GM18505 (cell line): ENCODE measurements around the gene ACTR5.

ENCODE experiments used
- ATAC-seq: cut with Tn5 transposase; IDR thresholded peaks from one replicate; pipeline ENCODE4 v1.9.1; 2021; ENCODE audit not compliant: unreplicated experiment
- POLR2A ChIP-seq: IDR thresholded peaks from 4 replicates; pipeline ENCODE4 v1.6.1; 2011; ENCODE audit warnings: borderline replicate concordance; ENCODE audit not compliant: insufficient read depth, insufficient read length; ENCODE audit errors: extremely low read depth

The ACTR5 gene

DNA sequence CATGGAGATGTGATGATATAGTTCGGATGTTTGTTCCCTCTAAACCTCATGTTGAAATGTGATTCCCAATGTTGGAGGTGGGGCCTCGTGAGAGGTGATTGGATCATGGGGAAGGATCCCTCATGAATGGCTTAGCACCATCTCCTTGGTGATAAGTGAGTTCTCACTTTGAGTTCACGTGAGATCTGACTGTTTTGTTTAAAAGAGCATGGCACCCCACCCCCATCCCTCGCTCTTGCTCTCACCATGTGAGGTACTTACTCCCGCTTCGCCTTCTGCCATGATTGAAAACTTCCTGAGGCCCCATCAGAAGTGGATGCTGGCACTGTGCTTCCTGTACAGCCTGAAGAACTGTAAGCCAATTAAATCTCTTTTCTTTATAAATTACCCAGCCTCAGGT is 13.1 kb upstream of the ACTR5 start:
- TF ChIP-seq POLR2A, result no peak
- ATAC-seq, result no peak

DNA sequence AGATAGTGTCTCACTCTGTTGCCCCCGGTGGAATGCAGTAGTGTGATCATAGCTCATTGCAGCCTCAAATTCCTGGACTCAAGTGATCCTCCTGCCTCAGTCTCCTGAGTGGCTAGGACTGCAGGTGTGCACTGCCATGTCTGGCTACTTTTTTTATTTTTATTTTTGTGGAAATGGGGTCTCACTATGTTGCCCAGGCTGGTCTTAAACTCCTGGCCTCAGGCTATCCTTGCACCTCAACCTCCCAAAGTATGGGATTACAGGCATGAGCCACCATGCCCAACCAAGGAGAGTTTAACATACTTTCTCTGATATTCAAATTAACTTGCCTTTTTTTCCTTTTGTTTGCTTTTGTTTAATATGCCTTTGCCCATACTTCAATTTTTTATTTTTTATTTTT is 10.4 kb upstream of the ACTR5 start:
- no peak for TF ChIP-seq POLR2A
- ATAC-seq, result no peak

DNA sequence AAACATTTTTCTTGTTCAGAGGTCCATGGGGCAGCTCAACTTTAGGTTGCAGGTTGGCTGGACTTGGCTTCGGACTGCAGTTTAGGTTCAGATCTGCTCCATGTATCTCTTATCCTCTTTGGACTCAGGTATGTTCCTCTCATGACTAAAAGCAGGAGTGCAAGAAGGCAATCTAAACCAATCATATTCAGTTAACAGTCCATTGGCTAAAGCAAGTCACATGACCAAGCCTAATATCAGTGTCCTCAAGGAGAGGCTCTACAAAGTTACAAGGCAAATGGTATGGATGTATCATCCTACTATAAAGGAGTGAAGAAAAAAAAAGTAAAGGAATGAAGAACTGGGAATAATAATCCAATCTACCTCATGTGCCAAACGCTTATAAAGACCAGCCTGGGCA is 2.5 kb upstream of the ACTR5 start:
- TF ChIP-seq POLR2A, result no peak
- ATAC-seq, result no peak

DNA sequence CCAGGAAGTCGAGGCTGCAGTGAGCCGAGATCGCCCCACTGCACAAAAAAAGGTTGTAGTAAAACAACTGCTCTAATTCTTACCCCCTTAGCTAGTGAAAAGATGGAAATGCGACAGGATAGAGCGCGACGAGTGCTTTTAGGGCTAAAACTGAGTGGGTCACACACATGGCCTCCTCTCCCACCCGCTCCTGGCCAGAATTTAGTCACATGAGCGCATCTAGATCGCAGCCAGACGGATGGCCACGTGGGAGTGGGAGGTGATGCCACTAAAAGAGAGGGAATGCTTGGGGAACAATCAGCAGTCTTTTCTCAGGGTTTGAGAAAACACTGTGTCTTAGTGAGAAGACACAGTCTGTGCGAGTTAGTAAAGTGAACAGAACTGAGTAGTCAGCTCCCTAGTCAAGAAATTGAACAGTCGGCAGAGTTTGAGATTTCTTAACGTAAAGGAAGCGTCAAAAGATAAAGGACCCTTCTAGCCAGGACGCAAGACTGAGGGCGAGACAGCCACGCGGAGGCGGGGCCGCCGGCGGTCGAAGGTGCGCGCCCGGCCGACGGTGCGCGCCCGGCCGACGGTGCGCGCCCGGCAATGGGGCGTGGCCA is 664 bp upstream of the ACTR5 start:
- TF ChIP-seq POLR2A, result no peak
- ATAC-seq, result no peak

DNA sequence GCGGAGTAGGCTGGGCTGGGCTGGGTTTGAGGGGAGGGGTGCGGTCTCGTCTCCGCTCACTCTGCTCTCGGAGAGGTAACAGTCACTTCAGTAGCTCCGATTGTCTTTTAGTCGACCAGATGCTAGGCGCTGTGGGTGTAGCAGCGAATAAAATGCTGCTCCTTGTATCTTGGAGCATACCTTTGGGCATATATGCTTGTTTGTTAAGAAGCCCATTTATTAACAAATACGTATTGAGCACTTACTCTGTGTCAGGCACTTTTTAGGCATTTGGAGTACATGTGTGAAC is 545 bp downstream of the ACTR5 start:
- peak; percentile 29 for ATAC-seq
- TF ChIP-seq POLR2A, result no peak

DNA sequence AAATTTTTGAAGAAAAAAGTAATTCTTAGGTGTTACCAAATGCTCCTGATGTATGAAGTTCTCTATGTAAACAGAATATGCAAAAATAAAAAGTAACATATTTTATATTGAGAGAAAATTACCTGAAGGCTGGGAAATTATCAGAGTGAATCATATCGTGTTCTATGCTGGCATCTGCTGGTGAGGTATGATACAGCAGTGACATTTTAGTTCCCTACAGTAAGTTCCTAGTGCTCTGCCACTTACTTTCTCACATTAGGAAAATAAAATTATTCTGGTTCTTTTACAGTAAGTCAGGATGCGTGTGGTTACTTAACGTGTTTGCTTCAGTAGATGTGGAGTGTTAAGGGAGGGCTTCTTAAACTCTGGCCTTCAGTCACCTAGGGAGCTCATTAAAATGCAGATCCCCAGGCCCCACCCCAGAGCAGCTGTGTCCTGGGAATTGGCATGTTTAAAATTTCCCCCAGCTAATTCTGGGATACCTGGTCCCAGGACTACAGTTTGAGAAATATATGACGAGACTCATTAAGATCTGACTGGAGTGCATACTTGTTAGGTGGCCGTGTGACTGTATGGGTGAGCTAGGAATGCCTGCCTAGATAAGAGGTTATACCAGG is 3.2 kb downstream of the ACTR5 start:
- ATAC-seq, result no peak
- no peak for TF ChIP-seq POLR2A

DNA sequence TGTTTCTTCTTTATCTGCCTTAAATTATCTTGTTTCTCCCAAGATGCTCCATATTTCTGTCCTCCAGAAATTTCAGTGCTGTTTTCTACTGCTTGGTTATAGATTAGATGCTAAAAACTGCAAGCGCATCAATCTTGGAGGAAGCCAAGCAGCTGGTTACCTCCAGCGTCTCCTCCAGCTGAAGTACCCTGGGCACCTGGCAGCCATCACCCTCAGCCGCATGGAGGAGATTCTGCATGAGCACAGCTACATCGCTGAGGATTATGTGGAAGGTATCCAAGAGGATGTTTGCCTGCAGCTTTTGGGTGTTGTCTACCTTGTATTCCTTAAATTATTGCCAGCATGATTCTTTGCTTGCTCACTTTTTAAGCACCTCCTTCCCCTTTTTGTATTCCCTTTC is 3.8 kb downstream of the ACTR5 start:
- TF ChIP-seq POLR2A, result no peak
- no peak for ATAC-seq

DNA sequence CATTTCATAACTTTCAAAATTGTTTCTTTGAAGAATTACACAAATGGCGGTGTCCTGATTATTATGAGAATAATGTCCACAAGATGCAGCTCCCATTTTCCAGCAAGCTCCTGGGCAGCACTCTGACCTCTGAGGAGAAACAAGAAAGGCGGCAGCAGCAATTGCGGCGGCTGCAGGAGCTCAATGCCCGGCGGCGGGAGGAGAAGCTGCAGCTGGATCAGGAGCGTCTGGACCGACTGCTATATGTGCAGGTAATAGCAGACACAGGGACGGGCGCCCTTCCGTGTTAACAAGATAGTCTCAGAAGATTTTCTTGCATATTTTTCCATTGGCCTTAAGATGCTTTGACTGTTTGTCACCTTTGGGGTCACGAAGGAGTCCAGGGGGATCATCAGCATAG is 6.7 kb downstream of the ACTR5 start:
- ATAC-seq, result no peak
- TF ChIP-seq POLR2A, result no peak

DNA sequence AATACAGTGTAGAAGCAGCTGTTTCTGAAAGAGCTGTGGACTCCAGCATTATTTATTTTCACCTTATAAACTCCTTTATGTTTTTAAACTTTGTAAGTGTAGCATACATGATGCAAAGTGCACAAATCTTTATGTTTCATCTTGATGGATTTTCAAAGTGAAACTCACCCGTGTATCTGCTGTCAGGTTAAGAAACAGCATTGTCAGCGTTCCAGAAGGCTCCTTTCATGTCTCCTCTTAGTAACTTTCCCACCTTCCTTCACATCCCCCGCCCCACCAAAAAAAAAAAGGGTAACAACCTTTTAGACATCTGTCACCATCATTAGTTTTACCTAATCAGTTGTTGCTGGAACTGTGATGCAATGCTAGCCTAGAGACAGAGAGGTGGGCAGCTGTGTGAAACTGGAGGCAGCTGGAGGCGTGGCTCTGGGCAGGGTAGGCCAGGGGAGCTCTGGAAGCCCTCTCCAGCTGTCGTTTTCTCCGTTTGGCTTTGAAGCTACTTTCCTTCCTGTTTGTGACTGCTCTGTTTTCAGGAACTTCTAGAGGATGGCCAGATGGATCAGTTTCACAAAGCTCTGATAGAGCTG is 7.2 kb downstream of the ACTR5 start:
- ATAC-seq, result no peak
- no peak for TF ChIP-seq POLR2A

DNA sequence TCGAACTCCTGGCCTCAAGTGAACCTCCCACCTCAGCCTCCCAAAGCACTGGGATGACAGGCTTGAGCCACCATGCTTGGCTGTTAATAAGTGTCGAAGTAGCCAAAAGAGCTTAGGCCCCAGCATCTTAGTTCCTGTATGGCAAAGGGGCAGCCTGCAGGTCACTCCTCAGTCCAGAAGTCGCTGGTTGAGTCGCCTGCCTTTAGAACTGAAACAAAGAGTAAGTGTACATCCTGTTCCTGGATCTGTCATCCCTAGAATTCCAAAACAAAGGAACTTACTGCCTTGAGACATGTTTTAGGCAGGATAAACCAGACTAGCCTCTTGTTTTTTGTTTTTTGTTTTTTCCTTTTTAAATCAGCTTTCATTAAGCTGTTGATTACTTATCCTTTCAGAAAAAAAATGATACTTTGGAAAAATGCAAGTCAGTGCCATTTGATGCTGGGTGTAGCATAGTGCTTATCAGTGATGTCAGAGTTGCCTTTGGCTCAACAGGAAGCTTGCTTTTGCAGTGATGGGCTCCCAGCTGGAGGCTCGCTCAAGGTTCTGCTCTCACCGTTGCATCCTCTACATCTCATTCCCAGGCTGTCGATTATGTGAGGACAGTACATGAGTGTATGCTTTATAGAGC is 9.0 kb downstream of the ACTR5 start:
- ATAC-seq, result no peak

DNA sequence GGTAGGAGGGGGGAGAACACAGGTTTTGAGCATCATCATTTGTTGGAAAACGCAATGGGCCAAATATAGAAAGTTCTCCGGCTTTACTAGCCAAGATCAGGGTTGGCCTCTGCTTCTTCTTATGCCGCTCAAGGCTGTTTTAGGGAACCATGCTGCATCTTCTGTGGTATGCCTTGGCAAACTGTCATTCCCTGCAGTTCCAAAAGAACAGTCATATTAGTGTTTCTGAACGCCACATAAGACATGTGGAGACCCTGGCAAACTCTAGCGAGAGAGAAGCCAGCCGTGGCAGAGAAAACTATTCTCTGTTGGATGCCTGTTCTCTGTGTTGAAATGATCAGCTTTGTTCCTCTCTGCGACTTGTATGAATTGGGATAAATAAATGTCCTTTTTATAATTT is 10.8 kb downstream of the ACTR5 start:
- no peak for TF ChIP-seq POLR2A
- no peak for ATAC-seq

More for the DNA sequence above, 9.0 kb downstream of the ACTR5 start:
- no peak for TF ChIP-seq POLR2A

DNA sequence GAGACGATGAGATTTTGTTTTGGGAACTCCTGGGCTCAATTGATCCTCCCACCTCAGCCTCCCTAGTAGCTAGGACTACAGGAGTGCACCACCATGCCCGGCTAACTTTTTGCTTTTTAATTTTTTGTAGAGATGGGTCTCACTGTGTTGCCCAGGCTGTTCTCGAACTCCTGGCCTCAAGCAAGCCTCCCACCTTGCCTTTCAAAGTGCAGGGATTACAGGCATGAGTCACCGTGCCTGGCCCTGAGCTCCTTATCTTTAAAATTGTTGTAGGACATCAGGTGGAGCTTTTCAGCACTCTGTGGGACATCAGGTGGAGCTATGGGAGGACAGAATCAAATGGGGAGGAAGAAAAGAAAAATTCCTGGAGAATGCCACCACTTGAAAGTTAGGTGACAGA is 12.7 kb downstream of the ACTR5 start:
- no peak for ATAC-seq
- no peak for TF ChIP-seq POLR2A

DNA sequence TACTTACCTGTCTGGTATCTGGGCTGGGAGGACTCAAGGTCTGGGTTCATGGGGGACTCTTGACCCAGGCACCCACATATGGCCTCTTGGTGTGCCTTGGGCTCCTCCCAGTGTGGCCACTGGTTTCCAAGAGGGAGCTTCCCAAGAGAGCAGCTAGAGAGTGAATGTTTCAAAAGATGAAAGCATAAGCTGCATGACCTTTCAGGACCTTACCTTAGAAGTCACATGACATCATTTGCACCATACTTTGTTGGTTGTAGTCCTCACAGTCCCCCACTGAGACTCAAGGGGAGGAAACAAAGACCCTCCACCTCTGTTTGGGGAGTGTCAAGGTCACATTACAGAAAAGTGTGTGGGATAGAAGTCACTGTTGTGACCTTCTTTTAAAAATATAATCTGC is 13.9 kb downstream of the ACTR5 start:
- no peak for TF ChIP-seq POLR2A
- no peak for ATAC-seq

DNA sequence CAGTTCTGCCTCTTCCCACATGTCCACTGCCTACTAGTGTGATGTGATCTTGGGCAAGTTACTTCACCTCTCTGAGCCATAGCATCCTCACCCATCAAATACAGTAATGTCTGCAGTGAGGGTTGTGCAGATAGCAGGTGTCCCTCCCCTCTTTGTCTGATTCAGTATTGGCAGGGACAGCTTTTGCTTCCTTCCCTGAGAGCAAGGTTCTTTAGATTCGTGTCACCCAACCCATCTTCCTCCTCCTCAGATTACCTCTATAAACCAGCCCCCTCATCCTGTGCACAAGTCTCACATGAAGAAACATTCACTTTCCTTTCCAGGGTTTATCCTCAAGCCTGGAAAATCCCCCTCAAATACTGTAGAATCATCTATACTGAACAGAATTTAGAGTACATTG is 15.4 kb downstream of the ACTR5 start:
- ATAC-seq, result no peak
- no peak for TF ChIP-seq POLR2A

DNA sequence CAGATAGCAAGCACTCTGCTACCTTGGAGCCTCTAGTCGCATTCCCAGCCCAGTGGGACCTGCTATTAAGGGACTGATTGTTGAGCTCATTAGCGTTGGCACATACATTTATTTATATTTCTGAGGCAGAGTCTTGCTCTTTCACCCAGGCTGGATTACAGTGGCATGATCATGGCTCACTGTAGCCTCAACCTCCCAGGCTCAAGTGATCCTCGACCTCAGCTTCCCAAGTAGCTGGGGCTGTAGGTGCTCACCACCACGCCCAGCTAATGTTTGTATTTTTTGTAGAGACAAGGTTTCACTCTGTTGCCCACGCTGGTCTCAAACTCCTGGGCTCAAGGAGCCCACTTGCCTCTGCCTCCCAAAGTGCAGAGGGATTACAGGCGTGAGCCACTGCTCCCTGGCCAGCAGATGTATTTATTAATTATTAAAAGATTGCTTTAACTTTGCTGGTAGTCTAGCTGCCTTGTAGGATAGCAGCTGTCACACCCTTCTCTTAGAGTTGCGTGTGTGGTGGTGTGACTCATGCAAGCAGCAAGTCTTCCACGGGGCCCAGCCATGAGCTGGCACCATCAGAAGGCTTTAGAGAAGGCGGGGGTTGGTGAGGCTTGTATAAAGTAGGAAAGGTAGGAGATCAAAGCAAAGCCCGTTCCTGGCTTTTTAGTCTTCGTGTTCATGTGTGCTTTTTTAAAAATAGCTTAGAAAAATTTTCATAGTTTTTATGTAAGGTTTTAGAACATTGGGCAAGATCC is 16.5 kb downstream of the ACTR5 start:
- TF ChIP-seq POLR2A, result no peak
- no peak for ATAC-seq

DNA sequence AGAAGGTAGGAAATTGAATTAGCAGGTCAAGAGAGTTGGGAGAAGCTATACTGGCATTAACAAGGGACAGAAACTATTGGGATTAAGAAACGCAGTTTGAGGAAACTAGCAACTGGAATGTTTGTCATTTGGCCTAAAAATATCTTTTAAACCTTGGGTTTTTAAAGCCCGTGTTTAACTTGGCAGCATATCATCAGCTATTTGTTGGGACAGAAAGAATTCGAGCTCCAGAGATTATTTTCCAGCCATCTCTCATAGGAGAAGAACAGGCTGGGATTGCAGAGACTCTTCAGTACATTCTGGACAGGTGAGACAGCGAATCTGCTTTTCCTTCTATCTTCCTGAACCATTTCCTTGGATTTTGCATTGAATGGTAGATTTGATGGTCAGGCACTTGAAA is 17.8 kb downstream of the ACTR5 start:
- TF ChIP-seq POLR2A, result no peak
- no peak for ATAC-seq
